Neutrophil (primary cell): ENCODE results near the gene MICU1.

Experiments used
- H3K27ac ChIP-seq: fragments of 200-600 bp; sonication (generic); 2 replicates; pipeline ENCODE4 v1.5.1; 2016; ENCODE audit warnings: mild to moderate bottlenecking, moderate library complexity
- H3K27me3 ChIP-seq: fragments of 200-600 bp; sonication (generic); 2 replicates; pipeline ENCODE4 v1.6.0; 2016; ENCODE audit warnings: mild to moderate bottlenecking
- H3K36me3 ChIP-seq: fragments of 200-600 bp; sonication (generic); 2 replicates; pipeline ENCODE4 v1.5.1; 2017
- H3K4me1 ChIP-seq, 2 experiments: fragments of 200-600 bp in 1 of 2; sonication (generic) in 1 of 2; 1 replicate in 1 of 2; 2 replicates in 1 of 2; pipeline versions ENCODE4 v1.5.1 to v1.6.1; 2013 to 2016; ENCODE audit warnings: low read depth in 1 of 2, low read length in 1 of 2, mild to moderate bottlenecking in 1 of 2, moderate library complexity in 1 of 2; ENCODE audit not compliant: control insufficient read depth in 1 of 2, insufficient read depth in 1 of 2
- H3K4me3 ChIP-seq, 2 experiments: fragments of 200-600 bp in 1 of 2; sonication (generic) in 1 of 2; 1 replicate in 1 of 2; 2 replicates in 1 of 2; pipeline ENCODE4 v1.5.1; 2013 to 2016; ENCODE audit warnings: low read depth in 1 of 2, low read length in 1 of 2, mild to moderate bottlenecking in 1 of 2, moderate library complexity in 1 of 2
- H3K9me3 ChIP-seq: fragments of 200-600 bp; sonication (generic); 2 replicates; pipeline ENCODE4 v1.5.1; 2016
- TF ChIP-seq, protein P1 (sequence below): fragments of 200-600 bp; sonication (generic); IDR thresholded peaks from 2 replicates; pipeline ENCODE4 v1.5.1; 2016; ENCODE audit warnings: antibody characterized with exemption

The MICU1 gene

DNA sequence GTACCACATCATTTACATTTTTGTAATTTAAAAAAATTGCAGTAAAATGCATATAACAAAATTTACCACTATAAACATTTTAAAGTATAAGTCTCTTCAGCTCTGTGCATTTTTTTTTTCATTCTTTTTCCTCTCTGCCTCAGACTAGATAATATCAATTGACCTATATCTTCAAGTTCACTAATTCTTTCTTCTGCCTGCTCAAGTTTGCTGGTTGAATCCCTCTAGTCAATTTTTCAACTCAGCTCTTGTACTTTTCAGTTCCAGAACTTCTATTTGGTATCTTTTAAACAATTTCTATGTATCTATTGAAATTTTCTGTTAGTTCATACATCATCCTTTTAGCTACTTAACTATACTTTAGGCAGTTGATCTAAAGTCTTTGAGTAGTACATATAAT is 112.0 kb downstream of the MICU1 start:
- Histone ChIP-seq H3K4me1 (peaks cover 43% of the 10 kb centered on the region in 2 experiments), H3K27me3 (no peaks in the 10 kb centered on the region), H3K4me3 (no peak overlapping the region), H3K36me3 (no peaks in the 10 kb centered on the region), H3K27ac (no peak overlapping the region), H3K9me3 (no peaks in the 10 kb centered on the region)
- TF ChIP-seq, protein P1, sequence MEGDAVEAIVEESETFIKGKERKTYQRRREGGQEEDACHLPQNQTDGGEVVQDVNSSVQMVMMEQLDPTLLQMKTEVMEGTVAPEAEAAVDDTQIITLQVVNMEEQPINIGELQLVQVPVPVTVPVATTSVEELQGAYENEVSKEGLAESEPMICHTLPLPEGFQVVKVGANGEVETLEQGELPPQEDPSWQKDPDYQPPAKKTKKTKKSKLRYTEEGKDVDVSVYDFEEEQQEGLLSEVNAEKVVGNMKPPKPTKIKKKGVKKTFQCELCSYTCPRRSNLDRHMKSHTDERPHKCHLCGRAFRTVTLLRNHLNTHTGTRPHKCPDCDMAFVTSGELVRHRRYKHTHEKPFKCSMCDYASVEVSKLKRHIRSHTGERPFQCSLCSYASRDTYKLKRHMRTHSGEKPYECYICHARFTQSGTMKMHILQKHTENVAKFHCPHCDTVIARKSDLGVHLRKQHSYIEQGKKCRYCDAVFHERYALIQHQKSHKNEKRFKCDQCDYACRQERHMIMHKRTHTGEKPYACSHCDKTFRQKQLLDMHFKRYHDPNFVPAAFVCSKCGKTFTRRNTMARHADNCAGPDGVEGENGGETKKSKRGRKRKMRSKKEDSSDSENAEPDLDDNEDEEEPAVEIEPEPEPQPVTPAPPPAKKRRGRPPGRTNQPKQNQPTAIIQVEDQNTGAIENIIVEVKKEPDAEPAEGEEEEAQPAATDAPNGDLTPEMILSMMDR, result no peak

DNA sequence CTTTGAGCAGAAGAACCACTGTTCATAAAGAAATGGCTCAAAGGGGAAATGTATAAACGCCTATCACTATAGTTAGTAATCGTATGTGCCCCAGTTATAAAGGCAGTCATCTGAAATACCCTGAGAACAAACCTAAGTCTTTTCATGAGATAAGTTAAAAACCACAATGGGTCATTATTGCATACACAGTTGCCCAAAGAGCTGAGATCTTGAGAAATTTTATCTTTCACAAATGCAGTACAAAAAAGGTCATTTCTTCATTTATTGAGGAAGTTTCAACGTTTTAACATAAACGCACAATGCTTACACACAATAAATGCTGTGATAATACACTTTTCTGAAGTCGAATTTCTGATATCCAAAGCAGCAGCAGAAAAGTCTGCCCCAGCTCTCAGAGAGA is 114.4 kb downstream of the MICU1 start:
- TF ChIP-seq, protein P1, result no peak

DNA sequence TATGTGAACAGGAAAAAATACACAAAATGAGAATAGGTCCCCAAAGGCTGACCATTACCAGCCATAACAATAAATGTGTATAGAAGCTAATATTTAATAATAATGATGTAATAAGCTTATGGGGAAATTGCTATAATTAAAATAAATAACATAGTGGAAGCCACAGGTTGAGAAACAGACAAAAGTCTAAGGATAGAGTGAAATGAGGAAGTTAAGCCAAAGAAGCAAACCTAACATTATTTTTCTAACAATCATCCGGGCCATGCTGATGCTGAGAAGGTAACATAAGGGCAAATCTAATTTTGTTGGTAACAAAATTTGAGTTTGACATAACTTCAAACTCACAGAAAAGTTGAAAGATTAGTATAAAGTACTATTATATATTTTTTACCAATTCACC is 115.9 kb downstream of the MICU1 start:
- Histone ChIP-seq H3K36me3 (no peaks in the 10 kb centered on the region), H3K27ac (peak overlapping the region; percentile 85), H3K4me3 (peak overlapping the region in 1 of 2 experiments; percentile 39), H3K9me3 (no peaks in the 10 kb centered on the region), H3K27me3 (no peaks in the 10 kb centered on the region), H3K4me1 (peaks cover 64 to 65% of the 10 kb centered on the region in 2 experiments)
- TF ChIP-seq, protein P1, result no peak

More for the DNA sequence above, 114.4 kb downstream of the MICU1 start:
- peaks cover 61 to 65% of the 10 kb centered on the region in 2 experiments for H3K4me1 ChIP-seq
- no peaks in the 10 kb centered on the region for H3K9me3 ChIP-seq
- H3K4me3 ChIP-seq, result peak overlapping the region; percentile 39 to 48
- no peaks in the 10 kb centered on the region for H3K36me3 ChIP-seq
- peak overlapping the region; percentile 85 for H3K27ac ChIP-seq
- no peaks in the 10 kb centered on the region for H3K27me3 ChIP-seq

DNA sequence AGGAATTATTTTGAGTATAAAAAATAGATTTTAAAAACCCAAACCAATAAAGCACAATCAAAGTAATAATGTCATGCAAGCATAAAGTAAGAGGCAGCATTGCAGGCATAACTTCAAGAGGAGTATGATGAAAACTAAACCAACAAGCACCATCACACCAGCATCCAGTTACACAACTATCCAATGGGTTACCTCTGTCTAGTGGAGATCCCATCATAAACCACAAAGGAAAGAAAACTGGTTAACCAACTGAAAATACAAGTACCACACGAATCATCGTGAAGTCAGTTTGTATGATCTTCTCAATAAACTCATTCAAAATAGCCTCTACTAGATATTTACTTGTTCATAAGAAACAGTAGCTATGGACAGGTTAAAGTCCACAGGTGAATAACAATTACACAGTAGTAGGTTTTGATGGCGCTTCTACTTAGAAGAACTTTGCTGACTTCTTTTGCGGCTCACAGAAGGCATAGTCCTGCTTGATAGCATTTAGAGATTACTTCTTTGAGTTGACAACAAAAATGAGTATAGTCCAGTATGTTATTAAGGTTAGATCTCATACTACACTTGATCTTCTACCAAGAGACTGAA is 116.6 kb downstream of the MICU1 start:
- Histone ChIP-seq H3K4me3 (peak overlapping the region in 1 of 2 experiments; percentile 39), H3K36me3 (no peaks in the 10 kb centered on the region), H3K27ac (peak overlapping the region; percentile 85), H3K27me3 (no peaks in the 10 kb centered on the region), H3K4me1 (peaks cover 67 to 72% of the 10 kb centered on the region in 2 experiments), H3K9me3 (no peaks in the 10 kb centered on the region)
- TF ChIP-seq, protein P1, result no peak

DNA sequence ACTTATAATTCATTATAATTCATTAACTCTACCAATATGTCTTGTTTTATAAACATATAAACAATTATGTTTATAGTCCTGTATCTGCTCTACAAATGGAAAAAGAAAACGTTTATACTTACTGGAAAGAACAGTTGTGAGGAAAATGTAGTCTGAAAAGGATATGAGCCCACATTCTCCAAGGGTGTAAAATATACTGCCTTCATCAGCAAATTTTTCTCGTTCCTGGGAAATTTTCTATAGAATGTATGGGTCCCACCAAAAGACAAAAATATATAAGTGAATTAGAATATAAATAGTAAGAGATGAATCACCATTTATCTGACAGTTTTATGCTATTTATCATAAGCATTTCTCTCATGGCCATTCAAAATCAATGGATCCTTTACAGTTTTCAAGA is 117.8 kb downstream of the MICU1 start:
- no peaks in the 10 kb centered on the region for H3K27me3 ChIP-seq
- no peaks in the 10 kb centered on the region for H3K36me3 ChIP-seq
- no peaks in the 10 kb centered on the region for H3K9me3 ChIP-seq
- TF ChIP-seq, protein P1, result no peak
- H3K27ac ChIP-seq, result peak overlapping the region; percentile 85
- no peak overlapping the region for H3K4me3 ChIP-seq
- H3K4me1 ChIP-seq, result peaks cover 78 to 82% of the 10 kb centered on the region in 2 experiments
